ENCODE data around the gene NMNAT1.
A peak's percentile ranks its signal among the peaks of the same experiment; 100 is the strongest.
"Not testable (repeated sequence)": the region's sequence is repeated elsewhere in the genome, so short reads cannot be mapped to it uniquely, and the experiment has no call there.

NMNAT1 gene

GRCh38 chr1:9922342-9922741 is 20.9 kb upstream of the NMNAT1 start:
- no peak for DNase-seq

GRCh38 chr1:9927259-9927658 is 16.0 kb upstream of the NMNAT1 start:
- DNase-seq: no peak

- DNase-seq: no peak
These were observed 13.6 kb upstream of the NMNAT1 start for GRCh38 chr1:9929431-9930385.

- peak; percentile 23 for DNase-seq
These were observed 806 bp upstream of the NMNAT1 start for GRCh38 chr1:9942399-9942938.

- DNase-seq: no peak
These were observed 3.0 kb downstream of the NMNAT1 start for GRCh38 chr1:9946315-9946714.

- DNase-seq: no peak
These were observed 14.5 kb downstream of the NMNAT1 start for GRCh38 chr1:9957726-9958125.

GRCh38 chr1:9960011-9960410 is 16.7 kb downstream of the NMNAT1 start:
- no peak for DNase-seq

- no peak for DNase-seq
These were observed 17.7 kb downstream of the NMNAT1 start for GRCh38 chr1:9960706-9961562.

- no peak for DNase-seq
These were observed 41.0 kb downstream of the NMNAT1 start for GRCh38 chr1:9984253-9984652.

- no peak for DNase-seq
These were observed 41.7 kb downstream of the NMNAT1 start for GRCh38 chr1:9985001-9985400.

- DNase-seq: no peak
These were observed 46.5 kb downstream of the NMNAT1 start for GRCh38 chr1:9989773-9990172.

GRCh38 chr1:9990944-9991343 is 47.7 kb downstream of the NMNAT1 start:
- no peak for DNase-seq

GRCh38 chr1:9992910-9993309 is 49.6 kb downstream of the NMNAT1 start:
- no peak for DNase-seq

GRCh38 chr1:9993561-9994075 is 50.3 kb downstream of the NMNAT1 start:
- no peak for DNase-seq

GRCh38 chr1:9996624-9997582 is 53.6 kb downstream of the NMNAT1 start, which contains the start of gene RBP7:
TSS of gene RBP7 (plus strand) at chr1:9997228. CDS start at chr1:9997259, 31 bp downstream.
- no peak for DNase-seq

GRCh38 chr1:10001016-10001665 is 57.9 kb downstream of the NMNAT1 start:
- DNase-seq: no peak

- not testable (repeated sequence) for DNase-seq
These were observed 62.0 kb downstream of the NMNAT1 start for GRCh38 chr1:10005248-10005647.

- no peak for DNase-seq
These were observed 63.9 kb downstream of the NMNAT1 start for GRCh38 chr1:10007169-10007568.

GRCh38 chr1:10014016-10014415 is 70.7 kb downstream of the NMNAT1 start:
- DNase-seq: no peak

GRCh38 chr1:10019561-10019960 is 76.3 kb downstream of the NMNAT1 start:
- no peak for DNase-seq

- DNase-seq: no peak
These were observed 76.8 kb downstream of the NMNAT1 start for GRCh38 chr1:10020086-10020485.

All from KG1 (cell line).